Stimulated activated CD4-positive, alpha-beta T cell treated with anti-CD3 and anti-CD28 coated beads, Interleukin-4, amount 100 ng/mL, for 48 hours (primary cell): Measurements from ENCODE around the gene CAD.
A peak's percentile ranks its signal among the peaks of the same experiment; 100 is the strongest.
"Not testable (repeated sequence)": the region's sequence is repeated elsewhere in the genome, so short reads cannot be mapped to it uniquely, and the experiment has no call there.

ENCODE experiments used
- DNase-seq, 2 donors: peaks; one replicate each; pipeline ENCODE4 v3.0.0-alpha.2; 2020; ENCODE audit warnings: low read depth in 2 of 2

CAD gene

DNA sequence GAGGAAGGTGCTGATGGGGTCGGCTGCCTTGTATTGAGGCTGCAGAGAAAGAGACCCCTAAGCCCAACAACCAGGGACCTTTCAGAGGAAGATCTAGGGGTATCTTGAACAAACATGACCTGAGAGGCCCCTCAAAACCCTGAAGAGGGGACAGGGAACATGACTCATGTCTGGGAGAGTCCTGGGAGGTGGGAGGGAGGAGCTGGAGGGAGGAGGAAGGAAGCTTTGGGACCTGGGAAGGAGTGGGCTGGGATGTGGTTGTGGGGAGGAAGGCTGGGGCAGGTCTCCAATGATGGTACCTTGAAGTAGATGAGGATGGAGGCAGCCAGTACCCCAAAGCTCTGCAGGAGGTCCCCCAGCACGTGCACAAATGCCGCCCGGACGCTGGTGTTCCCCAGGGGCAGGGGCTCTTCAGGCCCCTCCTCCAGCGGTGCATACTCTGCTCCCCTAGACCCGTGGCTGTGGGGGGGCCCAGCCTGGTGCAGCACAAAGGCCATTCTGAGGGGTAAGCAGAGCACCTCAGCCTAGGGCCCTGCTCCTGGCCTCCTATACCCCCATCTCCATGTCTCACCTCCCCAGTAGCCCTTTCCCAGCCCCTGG is 39.8 kb downstream of the CAD start:
- DNase-seq = no peak

DNA sequence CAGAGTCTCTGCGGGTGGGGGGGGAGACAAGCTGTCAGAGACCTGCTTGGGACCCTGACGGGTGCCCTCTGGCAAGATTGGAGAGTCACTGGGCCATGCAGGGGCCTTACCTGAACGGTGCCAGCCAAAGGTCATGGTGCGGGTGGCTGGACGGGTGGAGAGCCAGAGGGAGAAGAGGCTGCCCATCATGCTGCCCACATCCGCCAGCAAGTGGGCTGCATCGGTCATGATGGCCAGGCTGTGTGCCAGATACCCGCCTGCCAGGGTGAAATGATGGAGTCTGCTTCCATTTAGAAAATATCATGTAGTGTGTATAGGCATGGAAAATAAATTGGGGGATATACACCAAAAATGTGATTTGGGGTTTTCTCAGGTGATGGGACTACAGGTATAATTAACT is 40.9 kb downstream of the CAD start:
- DNase-seq = no peak

GRCh38 chr2:27261241-27261925 is 44.2 kb downstream of the CAD start:
- no peak for DNase-seq

- DNase-seq = no peak
Measured at GRCh38 chr2:27261926-27262298, 44.7 kb downstream of the CAD start.

GRCh38 chr2:27262379-27263286 is 45.5 kb downstream of the CAD start, which contains the start of gene SLC30A3:
Gene SLC30A3, minus strand, starts transcription at chr2:27263047. Its CDS starts 141 bp downstream, at chr2:27262906.
- DNase-seq = peak; percentile 64 to 72

GRCh38 chr2:27263287-27264252 is 46.4 kb downstream of the CAD start:
- DNase-seq = no peak

DNA sequence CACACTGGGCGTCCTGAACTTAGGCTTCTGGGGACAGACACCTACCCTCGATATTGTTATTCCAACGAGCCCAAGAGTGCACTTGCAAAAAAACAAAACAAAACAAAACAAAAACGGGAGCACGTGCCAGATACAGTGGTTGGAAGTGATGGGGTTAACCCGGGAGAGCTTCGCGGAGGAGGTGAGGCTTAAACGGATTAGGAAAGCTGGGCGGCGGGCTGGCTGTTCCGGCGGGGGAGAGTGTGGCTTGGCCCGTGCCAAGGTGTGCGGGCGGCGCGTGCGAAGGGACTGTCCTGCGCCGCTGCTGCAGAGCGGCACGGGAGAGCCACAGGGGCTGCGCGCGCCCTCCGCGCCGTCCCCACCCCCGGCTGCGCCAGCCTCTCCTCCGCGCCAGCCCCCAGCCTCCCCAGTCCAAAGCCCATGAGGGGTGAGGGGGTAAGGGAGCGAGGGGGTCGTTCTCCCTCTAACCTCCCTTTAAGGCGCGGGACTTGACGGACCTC is 47.1 kb downstream of the CAD start:
- DNase-seq = no peak

GRCh38 chr2:27264753-27265535 is 47.8 kb downstream of the CAD start:
- peak in 1 of 2 donors; percentile 61 for DNase-seq

DNA sequence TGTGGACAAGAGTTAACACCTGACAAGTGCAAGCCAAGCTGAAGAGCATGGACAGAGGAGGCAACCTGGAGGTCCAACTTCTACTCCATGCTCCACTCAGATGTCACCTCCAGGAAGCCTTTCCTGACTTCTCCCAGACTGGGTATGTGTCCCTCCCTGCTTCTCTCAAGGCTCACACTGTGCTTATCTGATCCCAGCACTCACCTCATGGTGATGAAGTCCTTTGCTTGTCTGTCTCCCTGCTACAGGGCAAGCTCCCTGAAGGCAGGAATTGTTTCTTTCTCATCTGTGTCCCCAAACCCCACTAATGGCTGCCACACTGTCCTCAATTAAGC is 48.3 kb downstream of the CAD start:
- DNase-seq = no peak

DNA sequence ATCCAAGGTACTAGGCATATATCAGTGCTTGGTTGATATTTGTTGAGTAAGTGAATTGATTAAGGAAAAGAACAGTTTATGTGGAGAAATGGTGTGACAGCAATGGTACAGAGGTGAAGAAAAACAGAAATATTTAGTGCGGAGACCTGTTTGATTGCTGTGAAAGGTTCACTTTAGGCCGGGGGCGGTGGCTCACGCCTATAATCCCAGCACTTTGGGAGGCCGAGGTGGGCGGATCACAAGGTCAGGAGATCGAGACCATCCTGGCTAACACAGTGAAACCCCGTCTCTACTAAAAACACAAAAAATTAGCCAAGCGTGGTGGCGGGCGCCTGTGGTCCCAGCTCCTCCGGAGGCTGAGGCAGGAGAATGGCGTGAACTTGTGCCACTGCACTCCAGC is 51.1 kb downstream of the CAD start:
- not testable (repeated sequence) for DNase-seq

DNA sequence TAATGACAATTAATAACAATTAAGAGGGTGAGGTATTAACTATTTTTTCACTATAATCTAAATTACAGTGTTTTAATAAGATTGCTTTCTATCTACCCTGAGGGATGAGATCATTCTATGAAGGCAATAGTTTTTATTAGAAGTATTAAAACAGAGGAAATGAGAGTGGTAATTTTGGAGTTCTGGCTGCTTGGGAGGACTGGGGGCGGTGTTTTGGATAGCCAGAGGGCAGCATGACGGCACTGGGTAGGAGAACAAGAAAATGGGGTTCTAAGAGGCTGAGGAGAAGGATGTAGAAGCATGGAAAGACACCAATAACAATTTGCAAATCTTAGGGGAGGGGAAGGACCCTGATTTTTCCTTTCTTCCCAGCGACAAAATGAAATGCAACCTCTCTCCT is 53.0 kb downstream of the CAD start:
- no peak for DNase-seq

GRCh38 chr2:27270670-27271069 is 53.5 kb downstream of the CAD start:
- DNase-seq = no peak

DNA sequence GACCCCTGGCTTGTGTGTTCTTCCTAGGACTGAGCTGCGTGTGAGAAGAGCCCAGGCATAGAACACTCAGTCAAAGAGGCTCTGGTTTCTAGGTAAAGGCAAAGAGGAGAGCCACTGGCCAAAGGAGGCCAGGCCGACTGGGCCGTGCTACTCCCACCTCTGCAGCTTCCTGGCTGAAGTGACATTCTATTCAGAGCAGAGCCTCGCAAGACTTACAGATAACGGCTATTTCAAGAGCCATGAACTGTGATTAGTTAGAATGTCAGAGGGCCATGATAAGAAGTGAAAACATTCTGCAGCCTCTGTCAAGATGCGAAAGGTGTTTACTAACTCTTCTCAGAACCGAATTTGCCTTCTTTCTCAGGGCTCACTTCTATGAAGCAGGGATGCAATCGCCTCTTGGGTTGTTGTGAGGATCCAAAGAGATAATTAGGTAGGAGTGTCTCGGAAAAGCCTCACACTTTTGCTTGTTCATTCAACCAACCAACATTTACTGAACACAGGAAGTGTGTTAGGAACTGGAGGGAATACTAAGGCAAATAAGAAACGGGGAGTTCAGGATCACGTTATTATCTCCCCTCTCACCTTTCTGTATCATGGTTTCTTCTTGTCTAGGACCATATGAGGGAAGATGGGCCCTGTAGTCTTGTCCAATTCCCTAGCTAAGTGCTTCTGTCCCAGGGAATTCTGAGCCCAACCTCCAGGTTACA is 54.6 kb downstream of the CAD start:
- no peak for DNase-seq

GRCh38 chr2:27272537-27273522 is 55.7 kb downstream of the CAD start:
- DNase-seq = not testable (repeated sequence)

GRCh38 chr2:27275211-27276150 is 58.3 kb downstream of the CAD start, which contains the start of gene DNAJC5G:
Gene DNAJC5G, plus strand, starts transcription at chr2:27275433. Its CDS starts 1,296 bp downstream, at chr2:27276729.
- DNase-seq = no peak

- no peak for DNase-seq
Measured at GRCh38 chr2:27278010-27278409, 60.8 kb downstream of the CAD start.

DNA sequence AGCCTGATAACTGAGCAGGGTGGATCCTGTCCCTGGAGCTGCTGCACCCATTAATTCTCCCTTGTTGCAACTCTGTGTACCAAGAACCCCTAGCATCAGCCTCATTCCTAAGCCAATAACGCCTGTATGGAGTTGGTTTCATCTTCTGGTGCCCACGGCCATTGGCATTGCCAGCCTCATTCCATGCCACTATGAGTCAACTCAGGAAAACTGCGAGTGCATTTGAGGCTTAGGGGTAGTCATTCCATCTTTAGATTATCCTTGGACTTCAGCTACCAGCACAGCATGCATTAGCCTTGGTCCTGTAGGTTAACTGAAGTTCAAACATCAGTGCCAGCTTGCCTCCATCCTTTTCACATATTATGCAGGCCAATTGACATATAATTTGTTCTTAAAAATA is 63.7 kb downstream of the CAD start:
- DNase-seq = no peak
